ENCODE data around the gene OR2F2. TPM values are rescaled to one million over a fixed set of nuclear protein-coding genes. Genes with fewer than 3 reads are reported as not detected.

Gene OR2F2
- total RNA-seq, 2 donors from 2014 or later: not detected

DNA sequence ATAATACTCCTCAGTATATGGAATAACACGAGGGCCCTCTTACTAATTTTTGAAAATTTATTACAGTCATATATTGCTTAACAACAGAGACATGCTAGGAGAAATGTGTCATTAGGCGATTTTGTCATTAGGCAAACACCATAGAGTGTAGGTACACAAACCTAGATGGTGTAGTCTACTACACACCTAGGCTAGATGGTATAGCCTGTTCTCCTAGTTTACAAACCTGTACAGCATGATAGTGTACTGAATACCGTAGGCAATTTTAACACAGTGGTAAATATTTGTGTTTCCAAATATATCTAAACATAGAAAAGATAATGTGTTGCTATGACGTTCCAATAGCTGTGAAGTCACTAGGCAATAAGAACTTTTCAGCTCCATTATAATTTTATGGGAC is 32.4 kb downstream of the OR2F2 start:
- H3K4me3 Mint-ChIP-seq: no peak overlapping the region
- WGBS, 2 experiments (ENCODE audit: insufficient coverage in 1 of 2, insufficient read length in 1 of 2): 86 to 87% methylated on average over 1 to 4 of the region's 4 CpGs
- Histone ChIP-seq H3K9ac (ENCODE audit: extremely low read depth, low read length, poor library complexity, severe bottlenecking) (no peak overlapping the region), H3K4me1 (ENCODE audit: control insufficient read depth, insufficient read depth, low read length) (no peaks in the 10 kb centered on the region), H3K27ac (ENCODE audit: low read depth, low read length) (no peak overlapping the region), H3K27me3 (ENCODE audit: control insufficient read depth, insufficient read depth, low read length, poor library complexity, severe bottlenecking) (no peaks in the 10 kb centered on the region), H3K36me3 (ENCODE audit: control insufficient read depth, insufficient read depth, low read length) (no peaks in the 10 kb centered on the region), H3K9me3 (ENCODE audit: control insufficient read depth, low read length) (no peaks in the 10 kb centered on the region), H3K4me3 (ENCODE audit: low read length) (no peak overlapping the region)
- H3K27ac Mint-ChIP-seq: no peak overlapping the region
- no peaks in the 10 kb centered on the region for H3K4me1 Mint-ChIP-seq
- peaks cover 2% of the 10 kb centered on the region for H3K9me3 Mint-ChIP-seq
- no peaks in the 10 kb centered on the region for H3K27me3 Mint-ChIP-seq (ENCODE audit: insufficient read depth)
- no peak for DNase-seq
- no peaks in the 10 kb centered on the region for H3K36me3 Mint-ChIP-seq (ENCODE audit: low read depth)
- TF ChIP-seq, protein P1, sequence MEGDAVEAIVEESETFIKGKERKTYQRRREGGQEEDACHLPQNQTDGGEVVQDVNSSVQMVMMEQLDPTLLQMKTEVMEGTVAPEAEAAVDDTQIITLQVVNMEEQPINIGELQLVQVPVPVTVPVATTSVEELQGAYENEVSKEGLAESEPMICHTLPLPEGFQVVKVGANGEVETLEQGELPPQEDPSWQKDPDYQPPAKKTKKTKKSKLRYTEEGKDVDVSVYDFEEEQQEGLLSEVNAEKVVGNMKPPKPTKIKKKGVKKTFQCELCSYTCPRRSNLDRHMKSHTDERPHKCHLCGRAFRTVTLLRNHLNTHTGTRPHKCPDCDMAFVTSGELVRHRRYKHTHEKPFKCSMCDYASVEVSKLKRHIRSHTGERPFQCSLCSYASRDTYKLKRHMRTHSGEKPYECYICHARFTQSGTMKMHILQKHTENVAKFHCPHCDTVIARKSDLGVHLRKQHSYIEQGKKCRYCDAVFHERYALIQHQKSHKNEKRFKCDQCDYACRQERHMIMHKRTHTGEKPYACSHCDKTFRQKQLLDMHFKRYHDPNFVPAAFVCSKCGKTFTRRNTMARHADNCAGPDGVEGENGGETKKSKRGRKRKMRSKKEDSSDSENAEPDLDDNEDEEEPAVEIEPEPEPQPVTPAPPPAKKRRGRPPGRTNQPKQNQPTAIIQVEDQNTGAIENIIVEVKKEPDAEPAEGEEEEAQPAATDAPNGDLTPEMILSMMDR (conservative IDR thresholded peaks at IDR 0.05): no peak

GRCh38 chr7:143973870-143974416 is 38.9 kb downstream of the OR2F2 start:
- Histone ChIP-seq H3K9me3 (ENCODE audit: control insufficient read depth, low read length) (no peaks in the 10 kb centered on the region), H3K4me1 (ENCODE audit: control insufficient read depth, insufficient read depth, low read length) (no peaks in the 10 kb centered on the region), H3K9ac (ENCODE audit: extremely low read depth, low read length, poor library complexity, severe bottlenecking) (no peak overlapping the region), H3K36me3 (ENCODE audit: control insufficient read depth, insufficient read depth, low read length) (no peaks in the 10 kb centered on the region), H3K27ac (ENCODE audit: low read depth, low read length) (no peak overlapping the region), H3K4me3 (ENCODE audit: low read length) (no peak overlapping the region), H3K27me3 (ENCODE audit: control insufficient read depth, insufficient read depth, low read length, poor library complexity, severe bottlenecking) (no peaks in the 10 kb centered on the region)
- no peak for DNase-seq
- H3K4me3 Mint-ChIP-seq: no peak overlapping the region
- H3K4me1 Mint-ChIP-seq: no peaks in the 10 kb centered on the region
- WGBS, 2 experiments (ENCODE audit: insufficient coverage in 1 of 2, insufficient read length in 1 of 2): 87% methylated on average over 4 of the region's 4 CpGs; no CpG with 5 or more reads in 1 of the 2 experiments
- TF ChIP-seq, protein P1 (conservative IDR thresholded peaks at IDR 0.05): no peak
- H3K27ac Mint-ChIP-seq: no peak overlapping the region
- no peaks in the 10 kb centered on the region for H3K27me3 Mint-ChIP-seq (ENCODE audit: insufficient read depth)
- H3K9me3 Mint-ChIP-seq: peaks cover 2% of the 10 kb centered on the region
- no peaks in the 10 kb centered on the region for H3K36me3 Mint-ChIP-seq (ENCODE audit: low read depth)

- H3K27ac ChIP-seq (ENCODE audit: low read depth, low read length): no peak overlapping the region
- no peak for DNase-seq
- no peaks in the 10 kb centered on the region for H3K9me3 ChIP-seq (ENCODE audit: control insufficient read depth, low read length)
- no peaks in the 10 kb centered on the region for H3K36me3 Mint-ChIP-seq (ENCODE audit: low read depth)
- H3K27ac Mint-ChIP-seq: no peak overlapping the region
- 88 to 96% methylated on average over 4 of the region's 4 CpGs for WGBS, 2 experiments (ENCODE audit: insufficient coverage in 1 of 2, insufficient read length in 1 of 2)
- TF ChIP-seq, protein P1 (conservative IDR thresholded peaks at IDR 0.05): no peak
- peaks cover 2% of the 10 kb centered on the region for H3K9me3 Mint-ChIP-seq
- no peaks in the 10 kb centered on the region for H3K4me1 ChIP-seq (ENCODE audit: control insufficient read depth, insufficient read depth, low read length)
- no peak overlapping the region for H3K9ac ChIP-seq (ENCODE audit: extremely low read depth, low read length, poor library complexity, severe bottlenecking)
- no peaks in the 10 kb centered on the region for H3K4me1 Mint-ChIP-seq
- no peak overlapping the region for H3K4me3 Mint-ChIP-seq
- H3K27me3 Mint-ChIP-seq (ENCODE audit: insufficient read depth): no peaks in the 10 kb centered on the region
- H3K4me3 ChIP-seq (ENCODE audit: low read length): no peak overlapping the region
- H3K27me3 ChIP-seq (ENCODE audit: control insufficient read depth, insufficient read depth, low read length, poor library complexity, severe bottlenecking): no peaks in the 10 kb centered on the region
- H3K36me3 ChIP-seq (ENCODE audit: control insufficient read depth, insufficient read depth, low read length): no peaks in the 10 kb centered on the region
Observed at GRCh38 chr7:143974459-143974858, 39.4 kb downstream of the OR2F2 start.
